Mucosa of descending colon (tissue), 3 donors: ENCODE data around the gene ENOX1. TPM values are rescaled to one million over a fixed set of nuclear protein-coding genes. Genes with fewer than 3 reads are reported as not detected.
"Not testable (repeated sequence)": the region's sequence is repeated elsewhere in the genome, so short reads cannot be mapped to it uniquely, and the experiment has no call there.

ENCODE experiments used
- ATAC-seq: fragments of 200-7000 bp; cut with Tn5 transposase; one replicate; pipeline ENCODE4 v1.9.1; 2020; ENCODE audit warnings: mild to moderate bottlenecking, moderate library complexity
- DNase-seq, 3 donors: peaks; one replicate each; pipeline ENCODE4 v3.0.0-alpha.2; 2020
- H3K36me3 ChIP-seq: fragments of 200-600 bp; one replicate; pipeline ENCODE4 v1.8.0; 2021; ENCODE audit warnings: low read depth, mild to moderate bottlenecking
- H3K4me1 ChIP-seq: fragments of 200-600 bp; one replicate; pipeline ENCODE4 v1.8.0; 2021; ENCODE audit warnings: low read depth, mild to moderate bottlenecking
- H3K4me3 ChIP-seq: fragments of 200-600 bp; one replicate; pipeline ENCODE4 v1.8.0; 2021; ENCODE audit warnings: mild to moderate bottlenecking
- H3K9me3 ChIP-seq: fragments of 200-600 bp; one replicate; pipeline ENCODE4 v1.8.0; 2021; ENCODE audit warnings: mild to moderate bottlenecking
- CTCF ChIP-seq: fragments of 200-600 bp; IDR thresholded peaks from one replicate; pipeline ENCODE4 v1.8.0; 2022; ENCODE audit warnings: antibody characterized with exemption, mild to moderate bottlenecking
- intact Hi-C, 2 donors: fragments of 100-400 bp; cut with DNase I in 1 of 2; cut with micrococcal nuclease in 1 of 2; formaldehyde crosslinking; loops; one replicate each; pipeline versions ENCODE4 v1.11.0 to v1.11.1; 2022; cut with DNase I, micrococcal nuclease
- long read RNA-seq, 2 donors: library from polyadenylated mRNA; unstranded; transcript quantifications; one replicate each; pipeline ENCODE4 v2.0.0, GENCODE V29; 2019 to 2021
- total RNA-seq, 3 donors: library from RNA; stranded (reverse); fragmentation: NEBNext Ultra II Directional in 2 of 3; extraction: Animal tissue kit (Norgen Biotek cat#: 25700) in 2 of 3; gene quantifications; one replicate each; pipeline versions ENCODE4 v1.2.1 to v1.2.4, GENCODE V29; 2021 to 2023
- donor health status: DM: no; HTN: no; CAD: no; lungs with moderate emphysema.
- donor health status: DM: no; HTN: no; CAD: no.
- donor health status: DM: no; HTN: yes; CAD: no.

ENOX1 gene
- 1 to 10 TPM in 2 of 3 donors, under 1 TPM in 1; 0.35 to 9.8 (median 1.2) TPM for total RNA-seq
- long read RNA-seq, donor 1, partial matches to known transcripts = 2 of 13 reads
- long read RNA-seq, donor 1, other reads (novel, unspliced or antisense) = 10 of 13 reads
- long read RNA-seq, donor 2 = 0 reads

GRCh38 chr13:43786766-43787517 lies at the start of gene ENOX1:
TSS of gene ENOX1 (minus strand) at chr13:43786972.
- DNase-seq = peak; percentile 24 to 58 (median 55)
- no peak within 1 kb of the TSS for H3K4me3 ChIP-seq
- no peak for TF ChIP-seq CTCF
- peak; percentile 72 for ATAC-seq
- H3K4me1 ChIP-seq = peaks cover 16% of the 10 kb centered on the region
- H3K36me3 ChIP-seq = no peaks in the 10 kb centered on the region
- intact Hi-C loops = no loop called here
- H3K9me3 ChIP-seq = no peaks in the 10 kb centered on the region

GRCh38 chr13:43835701-43836100 lies 48.9 kb upstream of the ENOX1 start:
- Histone ChIP-seq H3K9me3 (no peaks in the 10 kb centered on the region), H3K36me3 (no peaks in the 10 kb centered on the region), H3K4me3 (no peak overlapping the region), H3K4me1 (no peaks in the 10 kb centered on the region)
- DNase-seq (no peak), ATAC-seq (no peak)
- intact Hi-C loops = no loop called here
- TF ChIP-seq CTCF = no peak

GRCh38 chr13:43831088-43831487 lies 44.3 kb upstream of the ENOX1 start:
- ATAC-seq = no peak
- DNase-seq = no peak
- TF ChIP-seq CTCF = no peak
- H3K36me3 ChIP-seq = no peaks in the 10 kb centered on the region
- H3K4me3 ChIP-seq = no peak overlapping the region
- H3K9me3 ChIP-seq = no peaks in the 10 kb centered on the region
- H3K4me1 ChIP-seq = no peaks in the 10 kb centered on the region
- intact Hi-C loops = no loop called here

DNA sequence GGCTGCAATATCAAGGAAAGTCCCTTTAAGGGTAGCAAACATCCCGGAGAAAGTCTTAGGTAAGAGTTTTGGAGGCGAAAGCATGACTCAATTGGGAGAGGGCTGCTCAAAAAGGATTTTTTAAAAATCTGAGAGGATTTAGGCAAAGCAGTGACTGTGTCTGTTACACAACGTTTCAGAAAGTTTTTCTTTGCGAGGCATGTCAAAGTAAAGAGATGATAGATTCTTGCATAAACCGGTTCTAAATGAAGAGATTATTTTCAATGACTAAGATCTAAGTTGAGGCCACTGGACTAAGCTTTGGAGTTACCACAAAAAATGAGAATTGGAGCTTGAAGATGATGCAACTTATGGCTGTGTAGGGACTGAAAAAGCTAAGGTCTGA lies 43.7 kb upstream of the ENOX1 start:
- ATAC-seq (no peak), DNase-seq (no peak)
- no peaks in the 10 kb centered on the region for H3K4me1 ChIP-seq
- TF ChIP-seq CTCF = no peak
- H3K9me3 ChIP-seq = no peaks in the 10 kb centered on the region
- intact Hi-C loops = no loop called here
- H3K4me3 ChIP-seq = no peak overlapping the region
- no peaks in the 10 kb centered on the region for H3K36me3 ChIP-seq

GRCh38 chr13:43824656-43825055 lies 37.9 kb upstream of the ENOX1 start:
- H3K9me3 ChIP-seq, DNase-seq, ATAC-seq, H3K4me1 ChIP-seq, H3K36me3 ChIP-seq, intact Hi-C loops, H3K4me3 ChIP-seq: not testable (repeated sequence)

DNA sequence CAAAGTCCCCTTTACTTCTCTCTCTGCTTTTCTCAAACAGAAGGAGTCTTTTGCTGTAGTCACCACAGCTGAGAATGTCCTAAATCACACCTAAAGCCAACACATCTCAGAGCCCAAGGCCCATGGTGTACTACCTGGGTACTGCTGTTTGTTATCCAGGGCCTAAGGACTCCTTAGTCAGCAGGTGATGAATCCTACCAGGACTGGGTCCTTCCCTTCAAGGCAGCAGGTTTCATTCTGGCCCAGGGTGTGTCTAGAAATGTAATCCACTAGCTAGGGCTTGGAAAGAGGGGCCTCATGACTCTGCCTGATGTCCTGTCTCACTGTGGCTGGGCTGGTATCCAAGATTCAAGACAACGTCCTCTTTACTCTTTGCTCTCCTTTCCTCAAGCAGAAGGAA lies 36.2 kb upstream of the ENOX1 start:
- Histone ChIP-seq H3K36me3 (no peaks in the 10 kb centered on the region), H3K4me1 (no peaks in the 10 kb centered on the region), H3K4me3 (no peak overlapping the region), H3K9me3 (no peaks in the 10 kb centered on the region)
- no peak for TF ChIP-seq CTCF
- intact Hi-C loops = no loop called here
- no peak for ATAC-seq
- no peak for DNase-seq
